ENCODE data around the gene OS9.

The OS9 gene

DNA sequence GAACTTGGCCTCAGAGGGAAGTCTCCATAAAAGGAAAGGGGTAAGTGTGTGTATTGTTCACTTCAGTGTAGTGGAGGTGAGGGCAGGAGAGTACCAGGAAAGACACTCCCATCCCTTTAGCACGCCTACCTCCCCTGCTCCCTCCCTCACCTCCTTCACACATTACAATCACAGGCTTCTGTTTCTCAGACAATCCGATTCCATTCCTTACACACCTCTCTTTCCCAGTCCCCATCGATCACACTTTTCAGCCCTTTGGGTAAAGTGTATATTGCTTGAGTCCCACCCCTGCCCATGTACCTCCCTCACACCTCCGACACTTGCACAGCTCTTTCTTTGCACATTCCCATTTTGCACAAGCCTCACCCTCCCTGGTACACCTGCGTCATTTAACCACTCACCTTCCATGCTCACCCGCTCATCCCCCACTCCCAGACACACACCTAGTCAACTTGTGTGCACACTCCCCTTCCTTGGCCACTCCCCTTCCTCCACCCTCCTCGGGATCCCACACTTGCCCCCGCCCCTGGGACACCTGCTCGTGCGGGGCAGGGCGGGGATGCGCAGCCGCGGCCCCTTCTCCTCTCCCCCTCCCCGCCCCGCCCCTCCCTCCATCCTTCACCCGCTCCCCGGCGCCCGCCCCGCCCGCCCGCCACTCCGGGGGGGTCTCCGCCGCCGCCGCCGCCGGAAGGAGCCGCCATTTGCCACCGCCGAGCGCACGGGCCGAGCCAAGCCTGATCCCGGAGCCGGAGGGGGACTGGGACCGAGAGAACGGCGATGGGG lies 60.7 kb downstream of the OS9 start, which contains the start of gene MARCHF9:
Gene MARCHF9, plus strand, starts transcription at position 693 of the 783 bp plus-strand sequence. CDS start 426 bp downstream, outside the sequence.
- peak; percentile 91 for DNase-seq

DNA sequence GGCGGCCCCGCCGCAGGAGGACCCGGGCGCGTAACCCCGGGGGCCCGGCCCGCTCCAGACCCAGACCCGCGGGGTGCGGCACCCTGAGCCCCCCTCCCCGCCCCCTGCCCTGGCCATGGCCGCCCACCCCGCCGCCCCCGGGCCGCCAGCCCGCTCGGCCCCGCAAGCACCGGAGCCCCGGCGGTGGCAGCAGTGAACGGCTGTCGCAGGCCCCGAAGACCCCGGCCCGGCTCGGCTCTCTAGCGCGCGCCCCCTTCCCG lies 61.2 kb downstream of the OS9 start:
- no peak for DNase-seq

GRCh38 chr12:57755454-57756372 lies 61.8 kb downstream of the OS9 start:
- DNase-seq = peak; percentile 54

DNA sequence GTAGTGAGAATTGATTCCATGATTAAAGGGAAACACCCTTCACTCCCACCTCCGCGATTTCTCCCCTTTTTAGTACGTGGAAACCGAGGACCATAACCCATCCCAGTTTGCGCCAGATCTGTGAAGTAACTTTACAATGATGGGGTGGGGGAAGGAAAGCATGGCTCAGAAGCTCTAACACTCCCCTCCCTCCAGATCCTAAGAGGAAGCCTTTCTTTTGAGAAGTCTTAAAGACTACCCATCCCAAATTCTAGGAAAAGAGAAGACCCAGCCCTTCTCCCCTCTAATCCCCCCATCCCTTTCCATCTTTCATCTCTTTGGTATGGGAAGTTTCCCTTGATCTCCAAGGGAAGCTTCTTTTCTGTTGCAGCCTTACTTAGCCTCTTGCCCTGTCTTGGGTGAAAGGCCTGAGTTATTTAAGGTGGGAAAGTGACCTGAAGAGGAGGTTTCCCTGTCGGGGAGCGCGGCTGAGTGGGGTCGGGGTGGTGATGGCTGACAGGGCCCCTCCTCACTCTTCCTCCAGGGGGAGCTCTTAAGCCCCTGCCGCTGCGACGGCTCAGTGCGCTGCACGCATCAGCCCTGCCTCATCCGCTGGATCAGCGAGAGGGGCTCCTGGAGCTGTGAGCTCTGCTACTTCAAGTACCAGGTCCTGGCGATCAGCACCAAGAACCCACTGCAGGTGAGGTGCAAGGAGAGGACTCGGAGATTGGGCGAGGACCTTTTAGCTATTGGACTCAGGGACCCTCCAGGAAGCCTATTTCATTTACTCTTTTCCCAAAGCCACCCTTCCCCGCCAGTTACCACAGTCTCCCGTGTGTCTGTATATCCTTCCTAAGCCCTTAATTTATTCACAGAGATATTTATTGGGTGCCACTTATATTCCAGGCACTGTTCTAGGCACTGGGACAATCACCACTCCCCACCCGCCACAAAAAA lies 62.7 kb downstream of the OS9 start:
- peak; percentile 48 for DNase-seq

DNA sequence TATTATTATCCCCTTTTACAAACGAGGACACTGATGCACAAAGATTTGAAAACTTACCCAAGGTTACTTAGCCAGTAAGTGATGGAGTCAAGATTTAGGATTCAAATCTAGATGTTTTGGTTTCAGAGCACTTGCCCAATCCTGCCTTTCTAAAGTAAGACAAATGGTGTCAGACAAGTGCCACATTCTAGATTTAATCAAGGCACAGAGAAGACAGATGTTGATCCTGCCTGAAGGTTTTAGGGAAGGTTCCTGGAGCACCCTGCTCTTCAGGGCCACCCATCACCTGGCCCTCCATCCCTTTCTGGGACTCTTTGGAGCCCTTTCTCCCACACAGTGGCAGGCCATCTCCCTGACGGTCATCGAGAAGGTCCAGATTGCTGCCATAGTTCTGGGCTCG lies 63.8 kb downstream of the OS9 start:
- no peak for DNase-seq

DNA sequence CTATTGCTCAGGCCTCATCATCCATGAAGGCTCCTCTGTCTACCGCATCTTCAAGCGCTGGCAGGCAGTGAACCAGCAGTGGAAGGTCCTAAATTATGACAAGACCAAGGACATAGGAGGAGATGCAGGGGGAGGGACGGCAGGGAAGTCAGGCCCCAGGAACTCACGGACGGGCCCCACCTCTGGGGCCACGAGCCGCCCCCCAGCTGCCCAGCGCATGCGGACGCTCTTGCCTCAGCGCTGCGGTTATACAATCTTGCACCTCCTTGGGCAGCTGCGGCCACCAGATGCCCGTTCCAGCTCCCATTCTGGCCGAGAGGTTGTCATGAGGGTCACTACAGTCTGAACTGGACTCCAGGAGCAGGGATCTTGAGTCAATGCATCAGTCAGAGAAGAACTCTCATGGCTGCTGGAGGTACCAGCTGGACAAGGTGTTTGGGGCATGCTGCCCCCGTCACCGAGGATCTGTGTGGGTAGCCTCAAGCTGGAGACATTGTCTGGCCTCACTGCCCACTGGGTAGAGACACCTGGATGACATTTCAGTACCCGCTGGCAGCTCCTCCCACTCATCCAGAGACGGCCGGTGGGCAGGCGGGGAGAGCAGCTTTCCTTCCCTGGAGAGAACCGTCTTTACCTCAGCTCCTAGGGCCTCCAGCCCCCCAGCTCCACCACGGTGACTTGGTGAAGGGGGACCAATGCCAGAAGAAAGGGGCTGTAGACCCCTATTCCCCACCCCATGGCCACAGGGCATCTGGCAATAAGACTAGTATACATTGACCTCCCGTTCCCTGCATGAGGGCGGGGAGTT lies 64.8 kb downstream of the OS9 start:
- no peak for DNase-seq

GRCh38 chr12:57759360-57759980 lies 65.5 kb downstream of the OS9 start:
- peak; percentile 14 for DNase-seq

DNA sequence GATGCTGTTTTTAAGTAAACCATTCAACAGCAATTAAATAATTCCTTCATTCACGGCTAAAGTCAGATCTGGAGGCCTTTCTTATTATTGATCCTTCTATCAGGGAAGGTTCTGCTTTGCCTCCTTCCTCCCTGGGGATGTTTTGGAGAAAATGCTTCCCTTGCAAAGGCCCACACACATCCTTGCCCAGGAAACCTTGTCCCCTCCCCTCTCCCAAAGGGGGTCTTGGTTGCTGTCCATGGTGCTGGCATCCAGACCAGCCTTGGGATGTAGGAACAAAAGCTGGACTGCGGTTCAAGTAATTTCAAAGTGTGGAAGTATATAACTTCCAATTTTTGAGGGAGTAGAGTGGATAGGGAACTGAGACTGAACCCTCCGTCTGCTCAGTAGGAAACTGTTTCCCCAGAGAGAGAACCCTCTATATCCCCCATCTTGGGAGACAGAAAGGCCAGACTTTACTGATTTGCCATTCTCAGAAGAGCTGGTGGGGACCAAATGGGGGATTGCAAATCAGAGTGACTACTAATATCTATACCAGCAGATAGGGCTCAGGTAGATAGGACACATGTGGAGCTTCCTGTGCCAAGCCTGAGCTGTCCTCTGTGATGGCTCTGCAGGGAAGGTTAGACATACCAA lies 66.5 kb downstream of the OS9 start:
- DNase-seq = no peak

- no peak for DNase-seq
Measured at GRCh38 chr12:57761391-57761998, 67.6 kb downstream of the OS9 start.

DNA sequence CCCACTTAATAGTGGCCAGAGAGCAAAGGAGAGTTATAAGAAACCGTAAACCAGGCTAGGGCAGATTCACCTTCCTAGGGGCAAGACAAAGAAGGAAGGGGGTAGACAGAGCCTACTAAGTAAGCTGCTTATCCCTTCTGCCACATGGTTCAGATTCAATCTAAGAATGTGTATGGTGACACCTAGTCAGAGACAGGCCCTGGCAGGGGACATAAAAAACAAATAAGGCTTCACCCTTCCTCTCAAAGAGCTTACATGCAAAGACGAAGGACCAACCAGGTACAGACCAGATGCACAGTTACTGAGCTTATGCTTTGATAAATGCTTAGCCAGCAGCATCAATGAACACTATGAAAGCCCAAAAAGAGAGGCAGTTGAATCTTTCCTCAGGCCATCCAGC lies 68.5 kb downstream of the OS9 start:
- DNase-seq = no peak

- DNase-seq = no peak
Measured at GRCh38 chr12:57763881-57764661, 70.1 kb downstream of the OS9 start.

- DNase-seq = peak; percentile 48
Measured at GRCh38 chr12:57764662-57765002, 70.7 kb downstream of the OS9 start.

DNA sequence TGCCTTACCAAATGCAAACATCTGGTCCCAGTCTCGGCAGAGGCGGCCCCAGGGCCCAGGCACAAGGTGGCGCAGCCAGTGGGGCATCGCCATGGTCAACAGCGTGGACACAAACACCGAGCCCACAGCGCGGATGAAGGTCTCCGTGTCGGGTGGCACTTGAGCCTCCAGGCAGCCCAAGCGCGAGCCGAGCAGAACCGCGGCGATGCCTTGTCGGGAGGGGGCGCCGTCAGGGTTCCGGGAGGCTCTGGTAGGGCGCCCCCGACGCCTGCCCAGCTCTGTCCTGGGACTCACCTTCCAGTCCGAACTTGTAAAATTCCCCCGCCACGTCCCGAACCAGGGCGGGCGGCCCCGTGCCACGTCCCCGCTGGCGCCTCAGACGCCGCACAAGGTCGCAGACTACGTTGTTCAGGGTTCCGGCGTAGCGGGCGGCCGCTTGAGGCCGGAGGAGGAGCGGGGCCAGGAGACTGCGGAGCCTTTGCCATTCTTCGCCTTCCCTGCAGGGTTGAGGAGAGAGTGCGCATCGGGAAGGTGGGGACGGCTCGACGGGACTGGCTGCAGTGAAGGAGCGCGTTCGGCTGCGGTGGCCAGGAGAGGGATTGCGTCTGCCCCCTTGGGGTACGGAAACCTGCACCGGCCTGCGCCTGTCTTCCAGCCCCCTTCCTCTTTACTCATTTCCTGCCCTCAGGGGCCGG lies 71.2 kb downstream of the OS9 start:
- peak; percentile 44 for DNase-seq

GRCh38 chr12:57765698-57766463 lies 71.9 kb downstream of the OS9 start:
- DNase-seq = no peak

DNA sequence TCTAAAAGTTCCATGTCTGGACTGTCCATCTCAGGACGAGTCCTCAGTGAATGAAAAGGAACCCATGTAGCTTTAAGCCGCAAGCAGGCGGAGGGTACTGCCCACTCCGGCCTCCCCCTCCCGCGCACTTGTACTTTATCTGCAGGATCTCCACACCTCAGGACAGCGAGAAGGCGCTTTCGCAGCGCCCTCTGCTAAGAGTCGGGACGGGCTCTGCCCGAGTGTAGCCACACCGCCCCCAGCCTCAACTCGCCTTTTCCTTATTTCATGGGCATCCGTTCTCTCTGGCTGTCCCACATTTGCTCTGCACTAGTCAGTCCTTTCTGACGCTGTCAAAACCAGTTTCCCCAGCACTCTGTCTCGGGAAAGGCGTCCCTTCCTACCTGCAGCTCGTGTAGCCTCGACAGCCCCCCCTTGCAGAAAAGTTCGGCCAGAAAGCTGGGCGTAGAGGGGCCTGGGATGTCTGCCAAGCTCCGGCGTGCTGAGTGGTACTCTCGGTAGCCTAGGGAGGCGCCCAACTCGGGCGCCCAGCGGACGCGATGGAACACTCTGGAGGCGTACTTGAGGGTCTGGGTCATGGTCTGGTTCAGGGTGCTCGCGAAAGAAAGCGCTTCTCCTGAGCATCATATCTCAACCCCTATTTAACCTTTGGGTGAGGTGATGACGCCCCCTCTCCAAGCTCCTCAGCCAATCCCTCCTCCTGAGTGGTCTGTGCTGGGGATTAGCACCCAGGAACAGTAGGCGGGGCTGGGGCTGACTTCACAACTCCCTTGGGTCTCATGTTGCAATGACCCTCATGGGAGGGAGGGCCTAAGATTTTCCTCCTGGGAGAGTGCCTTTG lies 72.8 kb downstream of the OS9 start, which contains the start of gene CYP27B1:
Gene CYP27B1, minus strand, starts transcription at position 615 of the 841 bp plus-strand sequence. Its CDS starts 37 bp downstream, at position 578.
- peak; percentile 9 for DNase-seq

GRCh38 chr12:57767305-57767698 lies 73.4 kb downstream of the OS9 start:
- DNase-seq = no peak

DNA sequence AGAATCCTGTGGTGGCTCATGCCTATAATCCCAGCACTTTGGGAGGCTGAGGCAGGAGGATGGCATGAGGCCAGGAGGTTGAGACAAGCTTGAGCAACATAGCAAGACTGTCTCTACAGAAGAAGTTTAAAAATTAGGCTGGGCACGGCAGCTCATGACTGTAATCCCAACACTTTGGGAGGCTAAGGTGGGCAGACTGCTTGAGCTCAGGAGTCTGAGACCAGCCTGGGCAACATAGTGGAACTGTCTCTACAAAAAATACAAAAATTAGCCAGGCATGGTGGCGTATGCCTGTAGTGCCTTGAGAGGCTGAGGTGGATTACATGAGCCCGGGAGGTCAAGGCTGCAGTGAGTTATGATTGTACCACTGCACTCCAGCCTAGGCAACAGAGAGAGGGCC lies 73.9 kb downstream of the OS9 start:
- no peak for DNase-seq
